HCT116 (cell line): ENCODE measurements around the gene TENT4A.

Experiments
- EZH2 ChIP-seq: fragments of 200-600 bp; sonication (generic); IDR thresholded peaks from 2 replicates; pipeline ENCODE4 v1.6.1; 2017; ENCODE audit warnings: antibody characterized with exemption, mixed run types
- POLR2A ChIP-seq: IDR thresholded peaks from 2 replicates; pipeline ENCODE4 v1.7.0; 2011; ENCODE audit warnings: borderline replicate concordance; ENCODE audit not compliant: insufficient read depth, insufficient read length; ENCODE audit errors: extremely low read depth
- POLR2AphosphoS5 ChIP-seq: IDR thresholded peaks from 2 replicates; pipeline ENCODE4 v1.6.1; 2011; ENCODE audit warnings: mild to moderate bottlenecking, low read depth, low read length, moderate library complexity
- SIN3A ChIP-seq: IDR thresholded peaks from 2 replicates; pipeline ENCODE4 v1.6.1; 2012; ENCODE audit warnings: low read depth
- TCF7L2 ChIP-seq: IDR thresholded peaks from 2 replicates; pipeline ENCODE4 v1.7.0; 2011; ENCODE audit warnings: borderline replicate concordance, inconsistent platforms; ENCODE audit not compliant: insufficient read depth, insufficient read length; ENCODE audit errors: extremely low read depth
- TF ChIP-seq, protein P1 (sequence below), 3 experiments: fragments of 200-600 bp in 1 of 3; sonication (generic) in 1 of 3; IDR thresholded peaks in 2 of 3; conservative IDR thresholded peaks in 1 of 3; 2 replicates each; pipeline ENCODE4 v1.5.1; 2012 to 2017; ENCODE audit warnings: low read depth in 2 of 3, low read length in 2 of 3, antibody characterized with exemption in 1 of 3, borderline replicate concordance in 1 of 3, control low read depth in 1 of 3, mild to moderate bottlenecking in 1 of 3, mixed read lengths in 1 of 3, mixed run types in 1 of 3, moderate library complexity in 1 of 3; ENCODE audit not compliant: insufficient read depth in 1 of 3
- TF ChIP-seq, protein P2 (sequence below): IDR thresholded peaks from 2 replicates; pipeline ENCODE4 v1.6.1; 2012; ENCODE audit warnings: low read depth

DNA sequence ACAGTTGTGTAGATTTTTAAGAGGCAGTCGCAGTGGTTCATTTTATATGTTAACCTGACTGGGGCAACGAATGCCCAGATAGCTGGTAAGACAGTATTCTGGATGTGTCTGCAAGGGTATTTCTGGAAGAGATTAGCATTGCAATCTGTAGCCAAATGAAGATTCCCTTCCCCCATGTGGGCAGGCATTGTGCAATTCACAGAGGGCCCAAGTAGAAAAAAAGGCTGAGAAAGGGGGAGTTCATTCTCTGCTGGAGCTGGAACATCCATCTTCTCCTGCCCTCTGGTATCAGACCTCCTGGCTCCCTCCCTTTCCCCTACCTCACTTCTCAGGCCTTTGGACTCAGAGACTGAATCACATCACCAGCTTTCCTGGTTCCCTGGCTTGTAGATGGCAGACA is 70.6 kb downstream of the TENT4A start:
- no peak for TF ChIP-seq TCF7L2
- no peak for TF ChIP-seq SIN3A
- TF ChIP-seq, protein P1, sequence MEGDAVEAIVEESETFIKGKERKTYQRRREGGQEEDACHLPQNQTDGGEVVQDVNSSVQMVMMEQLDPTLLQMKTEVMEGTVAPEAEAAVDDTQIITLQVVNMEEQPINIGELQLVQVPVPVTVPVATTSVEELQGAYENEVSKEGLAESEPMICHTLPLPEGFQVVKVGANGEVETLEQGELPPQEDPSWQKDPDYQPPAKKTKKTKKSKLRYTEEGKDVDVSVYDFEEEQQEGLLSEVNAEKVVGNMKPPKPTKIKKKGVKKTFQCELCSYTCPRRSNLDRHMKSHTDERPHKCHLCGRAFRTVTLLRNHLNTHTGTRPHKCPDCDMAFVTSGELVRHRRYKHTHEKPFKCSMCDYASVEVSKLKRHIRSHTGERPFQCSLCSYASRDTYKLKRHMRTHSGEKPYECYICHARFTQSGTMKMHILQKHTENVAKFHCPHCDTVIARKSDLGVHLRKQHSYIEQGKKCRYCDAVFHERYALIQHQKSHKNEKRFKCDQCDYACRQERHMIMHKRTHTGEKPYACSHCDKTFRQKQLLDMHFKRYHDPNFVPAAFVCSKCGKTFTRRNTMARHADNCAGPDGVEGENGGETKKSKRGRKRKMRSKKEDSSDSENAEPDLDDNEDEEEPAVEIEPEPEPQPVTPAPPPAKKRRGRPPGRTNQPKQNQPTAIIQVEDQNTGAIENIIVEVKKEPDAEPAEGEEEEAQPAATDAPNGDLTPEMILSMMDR (IDR thresholded peaks at IDR 0.05 in 2 of 3, conservative IDR thresholded peaks at IDR 0.05 in 1 of 3; ENCODE audit: borderline replicate concordance in 1 of 3, insufficient read depth in 1 of 3, low read depth in 2 of 3, low read length in 2 of 3), result no peak
- TF ChIP-seq, protein P2, sequence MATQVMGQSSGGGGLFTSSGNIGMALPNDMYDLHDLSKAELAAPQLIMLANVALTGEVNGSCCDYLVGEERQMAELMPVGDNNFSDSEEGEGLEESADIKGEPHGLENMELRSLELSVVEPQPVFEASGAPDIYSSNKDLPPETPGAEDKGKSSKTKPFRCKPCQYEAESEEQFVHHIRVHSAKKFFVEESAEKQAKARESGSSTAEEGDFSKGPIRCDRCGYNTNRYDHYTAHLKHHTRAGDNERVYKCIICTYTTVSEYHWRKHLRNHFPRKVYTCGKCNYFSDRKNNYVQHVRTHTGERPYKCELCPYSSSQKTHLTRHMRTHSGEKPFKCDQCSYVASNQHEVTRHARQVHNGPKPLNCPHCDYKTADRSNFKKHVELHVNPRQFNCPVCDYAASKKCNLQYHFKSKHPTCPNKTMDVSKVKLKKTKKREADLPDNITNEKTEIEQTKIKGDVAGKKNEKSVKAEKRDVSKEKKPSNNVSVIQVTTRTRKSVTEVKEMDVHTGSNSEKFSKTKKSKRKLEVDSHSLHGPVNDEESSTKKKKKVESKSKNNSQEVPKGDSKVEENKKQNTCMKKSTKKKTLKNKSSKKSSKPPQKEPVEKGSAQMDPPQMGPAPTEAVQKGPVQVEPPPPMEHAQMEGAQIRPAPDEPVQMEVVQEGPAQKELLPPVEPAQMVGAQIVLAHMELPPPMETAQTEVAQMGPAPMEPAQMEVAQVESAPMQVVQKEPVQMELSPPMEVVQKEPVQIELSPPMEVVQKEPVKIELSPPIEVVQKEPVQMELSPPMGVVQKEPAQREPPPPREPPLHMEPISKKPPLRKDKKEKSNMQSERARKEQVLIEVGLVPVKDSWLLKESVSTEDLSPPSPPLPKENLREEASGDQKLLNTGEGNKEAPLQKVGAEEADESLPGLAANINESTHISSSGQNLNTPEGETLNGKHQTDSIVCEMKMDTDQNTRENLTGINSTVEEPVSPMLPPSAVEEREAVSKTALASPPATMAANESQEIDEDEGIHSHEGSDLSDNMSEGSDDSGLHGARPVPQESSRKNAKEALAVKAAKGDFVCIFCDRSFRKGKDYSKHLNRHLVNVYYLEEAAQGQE, result no peak
- TF ChIP-seq POLR2A, result no peak
- no peak for TF ChIP-seq POLR2AphosphoS5
- no peak for TF ChIP-seq EZH2
